IPS-18c (cell line): ENCODE data around the gene GRIA1.

ENCODE experiments used
- H3K4me3 ChIP-seq: 2 replicates; pipeline ENCODE4 v1.7.0; 2013; ENCODE audit warnings: low read depth, mild to moderate bottlenecking, low read length, moderate library complexity; ENCODE audit not compliant: insufficient read depth
- H3K9me3 ChIP-seq: one replicate; pipeline ENCODE4 v1.6.1; 2013; ENCODE audit warnings: mild to moderate bottlenecking, low read length, moderate library complexity; ENCODE audit not compliant: control insufficient read depth, insufficient read depth

The GRIA1 gene

GRCh38 chr5:153489611-153490010 lies 859 bp upstream of the GRIA1 start:
- Histone ChIP-seq H3K9me3 (no peaks in the 10 kb centered on the region), H3K4me3 (no peak overlapping the region)

GRCh38 chr5:153491038-153491744 lies 721 bp downstream of the GRIA1 start:
- Histone ChIP-seq H3K9me3 (no peaks in the 10 kb centered on the region), H3K4me3 (peak overlapping the region; percentile 61)

GRCh38 chr5:153491856-153492255 lies 1.4 kb downstream of the GRIA1 start:
- peak overlapping the region; percentile 25; the same call in 1 of the 2 replicates for H3K4me3 ChIP-seq
- no peaks in the 10 kb centered on the region for H3K9me3 ChIP-seq

DNA sequence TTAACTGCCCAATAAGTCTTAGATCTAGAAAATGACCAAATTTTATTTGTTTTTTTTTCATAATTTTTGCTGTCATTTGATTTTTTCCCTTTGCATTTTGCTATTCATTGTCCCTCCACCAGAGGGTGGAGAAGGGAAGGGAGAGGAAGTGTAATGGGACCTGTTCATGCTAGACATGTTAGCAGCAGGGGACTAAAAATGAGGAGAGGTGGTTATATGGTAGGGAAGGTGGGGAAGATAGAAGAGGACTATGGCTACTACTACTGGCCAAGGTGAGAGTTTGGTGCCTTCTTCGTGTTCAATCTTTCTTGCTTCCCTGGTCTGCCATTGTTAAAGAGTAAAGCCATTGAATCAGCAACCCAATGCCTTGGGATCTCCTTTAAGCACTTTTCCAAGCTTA lies 6.4 kb downstream of the GRIA1 start:
- no peak overlapping the region for H3K4me3 ChIP-seq
- H3K9me3 ChIP-seq, result no peaks in the 10 kb centered on the region

DNA sequence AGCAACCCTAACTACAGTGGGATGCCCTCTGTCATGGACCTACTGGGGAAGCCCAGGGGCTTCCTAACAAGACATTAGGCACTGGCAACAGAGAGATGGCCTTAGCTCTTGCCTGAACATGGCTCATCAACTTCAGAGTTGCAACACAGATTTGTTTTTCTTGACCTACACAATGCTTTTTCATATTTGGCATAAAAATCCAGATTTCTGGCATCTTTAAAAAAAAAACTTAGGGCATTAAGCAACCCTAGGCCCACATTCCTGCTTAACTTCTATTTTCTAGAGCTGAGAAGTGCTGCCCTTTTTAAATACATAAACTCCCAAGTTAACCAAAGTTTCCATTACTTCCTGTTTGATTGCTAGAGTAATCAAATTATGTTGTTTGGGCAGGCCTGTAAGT lies 8.0 kb downstream of the GRIA1 start:
- no peaks in the 10 kb centered on the region for H3K9me3 ChIP-seq
- no peak overlapping the region for H3K4me3 ChIP-seq

- H3K4me3 ChIP-seq, result no peak overlapping the region
- H3K9me3 ChIP-seq, result no peaks in the 10 kb centered on the region
Observed at GRCh38 chr5:153500178-153500577, 9.7 kb downstream of the GRIA1 start.

DNA sequence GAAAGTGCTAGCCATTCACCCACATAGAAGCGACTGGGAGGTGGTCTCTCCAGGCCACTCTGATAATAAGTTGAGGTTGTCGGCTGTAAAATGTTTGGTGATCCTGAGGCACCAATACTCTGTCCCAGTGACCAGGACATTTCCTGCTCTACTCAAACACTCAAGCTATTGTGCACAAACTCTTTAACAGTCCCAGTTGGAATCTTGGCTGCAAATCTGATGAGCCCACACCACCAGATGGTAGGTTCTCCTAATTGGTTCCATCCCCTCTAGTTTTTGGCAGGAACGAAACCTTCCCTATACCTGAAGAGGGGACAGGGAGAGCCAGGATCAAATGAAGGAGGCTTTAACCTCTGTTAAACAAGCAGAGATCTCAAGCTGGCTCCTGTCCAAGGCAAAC lies 14.3 kb downstream of the GRIA1 start:
- H3K9me3 ChIP-seq, result no peaks in the 10 kb centered on the region
- no peak overlapping the region for H3K4me3 ChIP-seq

GRCh38 chr5:153508700-153509099 lies 18.2 kb downstream of the GRIA1 start:
- no peaks in the 10 kb centered on the region for H3K9me3 ChIP-seq
- no peak overlapping the region for H3K4me3 ChIP-seq

DNA sequence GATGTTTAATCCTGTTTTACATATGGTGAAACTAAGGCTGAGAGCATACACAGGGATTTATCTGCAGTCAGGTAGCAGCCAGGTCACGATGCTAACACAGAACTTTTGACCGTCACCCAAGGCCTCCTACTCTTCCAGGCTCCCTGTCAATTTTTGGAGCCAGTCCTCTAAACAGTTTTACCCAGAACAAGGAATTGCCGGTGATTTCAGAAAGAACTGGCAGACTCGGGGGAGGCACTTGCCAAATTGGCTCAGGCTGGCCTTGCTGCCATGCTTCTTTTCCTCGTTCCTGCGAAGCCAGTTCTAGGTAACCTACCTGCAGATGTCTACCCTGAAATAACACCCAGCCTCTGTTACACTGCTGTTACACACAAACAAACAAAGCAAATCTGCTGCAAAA lies 21.2 kb downstream of the GRIA1 start:
- no peaks in the 10 kb centered on the region for H3K9me3 ChIP-seq
- H3K4me3 ChIP-seq, result no peak overlapping the region

DNA sequence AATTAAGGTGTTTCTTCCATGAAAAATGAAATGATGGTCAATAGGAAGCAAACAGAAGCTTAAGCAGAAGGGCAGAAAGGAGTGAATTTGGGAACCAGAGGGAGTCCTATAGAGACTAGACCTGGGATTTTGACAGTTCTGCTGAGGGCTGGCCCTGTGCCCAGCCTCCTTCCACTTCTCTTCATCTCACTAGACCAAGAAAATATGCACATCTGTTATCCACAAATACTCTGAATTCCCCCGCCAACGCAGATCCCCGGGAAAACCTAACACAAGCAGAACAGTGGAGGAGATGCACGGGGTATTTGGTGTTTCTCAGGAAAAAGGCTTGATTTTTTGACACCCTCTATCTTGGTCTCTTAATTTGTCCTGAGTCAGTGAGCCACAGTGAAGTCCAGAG lies 22.7 kb downstream of the GRIA1 start:
- no peak overlapping the region for H3K4me3 ChIP-seq
- H3K9me3 ChIP-seq, result no peaks in the 10 kb centered on the region

DNA sequence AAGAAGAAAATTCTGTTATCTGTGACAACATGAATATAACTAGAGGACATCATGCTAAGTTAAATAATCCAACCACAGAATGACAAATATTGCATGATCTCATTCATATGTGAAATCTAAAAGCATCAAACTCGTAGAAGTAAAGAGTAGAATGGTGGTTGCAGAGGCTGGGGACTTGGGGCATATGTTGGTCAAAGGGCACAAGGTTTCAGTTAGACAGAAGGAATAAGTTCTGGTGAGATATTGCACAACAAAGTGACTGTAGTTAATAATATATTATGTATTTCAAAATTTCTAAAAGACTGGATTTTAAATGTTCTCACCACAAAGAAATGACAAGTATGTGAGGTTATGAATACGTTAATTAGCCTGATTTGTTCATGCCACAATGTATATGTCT lies 24.8 kb downstream of the GRIA1 start:
- H3K9me3 ChIP-seq, result no peaks in the 10 kb centered on the region
- H3K4me3 ChIP-seq, result no peak overlapping the region

- H3K4me3 ChIP-seq, result no peak overlapping the region
- H3K9me3 ChIP-seq, result no peaks in the 10 kb centered on the region
Observed at GRCh38 chr5:153516504-153517240, 26.2 kb downstream of the GRIA1 start.

GRCh38 chr5:153517241-153517611 lies 26.8 kb downstream of the GRIA1 start:
- no peaks in the 10 kb centered on the region for H3K9me3 ChIP-seq
- H3K4me3 ChIP-seq, result no peak overlapping the region

DNA sequence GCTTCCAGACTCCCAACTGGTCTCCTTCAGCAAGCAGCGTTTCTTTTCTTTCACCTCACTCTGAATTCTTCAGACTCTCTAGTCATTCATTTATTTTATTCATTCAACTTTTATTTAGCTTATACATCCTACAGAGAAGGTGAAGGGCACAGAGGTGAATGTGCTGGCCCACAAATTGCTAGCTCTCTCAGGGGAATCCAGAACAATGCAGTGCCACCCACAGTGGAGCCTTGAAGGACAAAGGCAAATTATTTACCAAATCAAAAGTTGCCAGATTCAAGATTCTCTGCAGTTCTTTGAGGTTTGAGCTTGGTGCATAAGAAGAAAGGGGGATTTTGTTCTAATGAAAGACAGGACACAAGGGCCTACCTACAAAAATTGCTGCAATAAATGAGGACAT lies 29.7 kb downstream of the GRIA1 start:
- Histone ChIP-seq H3K4me3 (no peak overlapping the region), H3K9me3 (no peaks in the 10 kb centered on the region)

GRCh38 chr5:153520952-153521351 lies 30.5 kb downstream of the GRIA1 start:
- Histone ChIP-seq H3K9me3 (no peaks in the 10 kb centered on the region), H3K4me3 (no peak overlapping the region)

DNA sequence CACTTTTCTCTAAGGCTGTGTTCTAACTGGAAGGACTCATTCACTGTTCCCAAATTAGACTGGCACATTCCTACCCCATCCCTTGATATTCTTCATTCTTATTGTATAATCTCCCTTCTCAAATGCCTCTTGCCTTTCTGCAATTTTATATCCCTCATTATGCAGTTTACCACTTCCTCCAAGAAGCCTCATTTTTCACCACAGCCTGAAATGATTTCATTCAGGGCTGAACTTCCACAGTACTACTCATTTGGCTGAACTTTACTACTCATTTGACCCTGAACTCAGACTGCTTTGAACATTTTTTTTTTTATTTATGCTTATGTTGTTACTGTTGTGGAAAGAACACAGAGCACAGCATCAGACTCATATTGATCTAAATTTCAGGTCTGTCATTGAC lies 32.7 kb downstream of the GRIA1 start:
- no peak overlapping the region for H3K4me3 ChIP-seq

DNA sequence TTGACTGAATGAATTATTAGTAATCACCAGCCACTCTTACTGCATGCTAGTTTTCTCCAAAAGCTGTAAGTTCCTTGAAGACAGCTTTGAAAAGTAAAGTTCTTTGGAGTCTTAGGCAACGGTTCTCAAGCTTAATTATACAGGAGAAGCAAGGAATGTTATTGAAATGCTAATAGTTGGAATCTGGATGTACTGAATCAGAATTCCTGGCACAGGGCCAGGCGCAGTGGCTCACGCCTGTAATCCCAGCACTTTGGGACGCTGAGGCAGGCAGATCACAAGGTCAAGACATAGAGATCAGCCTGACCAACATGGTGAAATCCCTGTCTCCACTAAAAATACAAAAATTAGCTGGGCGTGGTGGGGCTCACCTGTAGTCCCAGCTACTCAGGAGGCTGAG lies 33.4 kb downstream of the GRIA1 start:
- Histone ChIP-seq H3K9me3 (no peaks in the 10 kb centered on the region), H3K4me3 (no peak overlapping the region)

More for the DNA sequence above, 32.7 kb downstream of the GRIA1 start:
- no peaks in the 10 kb centered on the region for H3K9me3 ChIP-seq

DNA sequence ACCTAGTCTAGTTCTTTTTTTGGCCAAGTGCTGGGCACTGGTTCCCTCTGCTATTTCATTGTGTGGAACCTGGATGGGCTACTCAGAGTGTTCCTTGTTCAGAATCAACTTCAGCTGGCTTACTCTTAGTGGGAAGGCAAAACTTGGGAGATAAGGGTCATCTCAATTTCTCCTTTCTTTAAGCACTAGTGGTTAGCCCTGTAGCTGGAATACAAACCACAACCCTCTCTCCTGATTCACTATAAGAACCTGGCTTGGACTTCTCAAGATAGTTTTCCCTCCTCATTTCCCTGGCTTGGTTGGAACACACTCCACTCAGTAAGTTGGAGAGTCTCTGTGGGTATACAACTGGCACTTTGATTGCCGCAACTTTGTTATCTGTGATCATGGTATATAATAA lies 35.1 kb downstream of the GRIA1 start:
- Histone ChIP-seq H3K4me3 (no peak overlapping the region), H3K9me3 (no peaks in the 10 kb centered on the region)
